GM19238 (cell line): Measurements from ENCODE around the gene CFAP69.

Experiments
- DNase-seq: peaks from one replicate; pipeline ENCODE4 v3.0.0; 2011; ENCODE audit warnings: low spot score; ENCODE audit not compliant: insufficient read length

CFAP69 gene

DNA sequence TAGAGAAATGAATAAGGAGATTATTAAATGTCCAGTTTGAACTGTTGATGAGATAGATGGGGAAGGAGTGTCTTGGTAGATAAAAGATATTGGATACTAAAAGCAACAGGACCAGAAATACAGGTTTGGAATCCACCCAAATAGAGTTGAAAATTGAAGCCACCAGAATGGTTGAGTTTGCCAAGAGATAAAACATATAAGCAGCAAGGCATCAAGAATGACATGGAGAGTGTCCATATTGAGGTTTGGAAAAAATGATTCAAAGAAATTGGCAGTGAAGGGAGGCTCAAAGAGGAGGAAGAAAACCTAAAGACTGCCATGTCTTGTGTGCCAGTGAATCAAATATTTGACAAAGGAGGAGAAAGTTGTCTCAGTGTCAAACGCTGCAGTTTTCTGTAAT, 24.2 kb downstream of the CFAP69 start:
- DNase-seq = no peak

DNA sequence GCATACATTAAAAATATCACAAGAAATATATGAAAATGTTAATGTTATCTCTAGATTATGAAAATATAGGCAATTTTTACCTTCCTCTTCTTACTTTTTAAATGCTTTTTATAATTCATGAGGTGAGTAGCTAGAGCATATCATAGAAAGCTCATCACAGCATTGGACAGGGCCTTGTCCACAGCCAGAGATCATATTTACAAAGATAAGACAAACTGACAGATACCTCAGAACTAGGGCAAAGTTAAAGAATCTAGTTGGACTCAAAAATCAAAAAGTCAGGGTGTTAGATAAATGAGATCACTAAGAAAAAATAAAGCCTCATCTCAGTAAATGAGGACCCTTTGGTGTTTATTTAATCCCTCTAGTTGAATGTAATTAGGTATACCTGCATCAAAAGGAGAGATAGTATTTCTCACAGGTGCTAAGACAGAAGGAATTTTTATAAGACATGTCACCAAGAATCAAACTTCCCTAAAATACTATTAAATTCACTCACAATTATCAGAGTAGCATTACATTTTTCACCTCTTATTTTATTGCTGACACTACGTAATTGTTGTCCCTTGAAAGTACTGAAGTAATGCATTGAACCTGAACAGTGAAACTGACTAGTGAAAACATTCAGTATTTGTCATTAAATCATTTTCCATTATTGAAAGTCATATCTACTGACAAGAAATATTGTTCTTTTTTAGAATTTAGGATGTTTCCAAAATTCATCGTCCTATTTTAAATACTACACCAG, 25.6 kb downstream of the CFAP69 start:
- DNase-seq = no peak

DNA sequence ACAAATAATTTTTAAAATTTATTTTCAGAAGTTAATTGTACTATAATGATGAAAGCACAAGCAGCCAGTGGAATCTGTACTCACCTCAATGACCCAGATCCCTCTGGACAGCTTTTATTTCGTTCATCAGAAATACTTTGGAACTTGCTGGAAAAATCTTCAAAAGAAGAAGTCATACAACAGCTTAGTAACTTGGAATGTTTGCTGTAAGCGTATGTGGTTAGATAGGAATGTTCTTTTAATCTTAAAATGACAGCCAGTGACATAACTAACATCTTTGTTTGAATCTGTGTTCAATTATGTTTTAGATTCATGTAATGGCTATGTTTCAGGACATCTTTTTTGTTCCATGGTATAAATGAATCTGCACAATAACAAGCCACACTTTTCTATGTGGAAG, 26.8 kb downstream of the CFAP69 start:
- no peak for DNase-seq

DNA sequence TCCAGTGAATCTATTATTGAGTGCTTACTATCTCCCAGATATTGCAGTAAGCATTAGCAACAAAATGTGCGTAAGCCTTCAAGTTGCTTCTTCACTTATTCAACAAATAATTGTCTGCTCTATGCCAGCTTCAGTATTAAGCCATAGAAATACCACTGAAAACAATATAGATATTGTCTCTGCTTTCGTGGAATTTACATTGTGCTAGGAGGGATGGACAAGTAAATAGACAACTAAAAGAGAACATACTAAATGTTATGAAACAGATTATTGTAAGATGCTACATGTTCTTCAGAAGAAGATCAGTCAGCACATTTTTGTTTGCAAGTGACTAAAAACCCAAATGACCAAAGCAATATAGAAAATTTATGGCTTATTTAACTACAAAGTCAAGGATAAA, 27.3 kb downstream of the CFAP69 start:
- no peak for DNase-seq

DNA sequence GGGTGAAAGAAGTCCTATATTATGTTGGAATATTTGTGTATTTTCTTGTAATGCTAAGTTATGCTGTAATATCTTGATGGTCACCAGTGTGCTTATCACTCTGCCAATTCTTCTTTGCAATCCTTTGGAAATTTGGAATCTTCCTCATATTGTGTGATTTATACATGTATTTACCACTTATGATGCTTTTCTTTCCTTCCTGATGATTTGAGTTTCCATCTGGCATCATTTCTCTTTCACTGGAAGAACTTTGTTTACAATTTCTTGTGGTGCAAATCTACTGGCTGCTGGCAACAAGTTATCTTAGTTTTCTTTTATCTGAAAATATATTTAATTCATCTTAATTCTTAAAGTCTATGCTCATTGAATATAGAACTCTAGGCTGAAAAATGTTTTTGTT, 29.2 kb downstream of the CFAP69 start:
- no peak for DNase-seq

DNA sequence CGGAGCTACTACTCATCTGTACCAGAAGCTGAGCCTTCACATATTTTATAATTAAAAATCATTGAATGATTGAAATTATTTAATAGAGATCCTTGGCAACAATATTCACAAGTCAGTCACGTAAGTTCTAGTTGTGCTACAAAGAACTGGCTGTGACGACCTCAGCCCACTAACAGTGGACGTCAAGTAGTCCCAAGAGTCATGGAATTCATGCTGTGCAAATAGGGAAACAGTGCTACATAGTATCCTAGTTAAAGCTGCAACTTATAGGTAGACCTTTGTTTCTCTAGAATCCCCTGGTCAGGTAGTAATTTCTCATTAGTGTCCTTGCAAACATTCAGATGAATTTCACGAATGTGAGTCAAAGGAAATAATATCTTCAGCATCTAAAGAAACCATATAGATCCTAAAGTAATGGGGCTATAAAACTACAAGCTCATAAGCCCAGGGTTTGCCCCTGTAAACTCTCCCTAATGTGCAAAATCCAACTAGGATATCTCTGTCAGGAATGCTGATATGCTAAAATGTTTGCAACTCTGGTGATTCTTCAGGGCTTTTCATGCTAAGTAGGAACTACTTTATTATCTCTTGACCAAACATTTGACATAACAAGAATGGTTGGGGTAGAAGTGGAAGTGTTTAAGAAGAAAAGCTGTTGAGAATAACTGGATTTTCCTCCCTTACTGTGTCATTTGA, 31.2 kb downstream of the CFAP69 start:
- no peak for DNase-seq

DNA sequence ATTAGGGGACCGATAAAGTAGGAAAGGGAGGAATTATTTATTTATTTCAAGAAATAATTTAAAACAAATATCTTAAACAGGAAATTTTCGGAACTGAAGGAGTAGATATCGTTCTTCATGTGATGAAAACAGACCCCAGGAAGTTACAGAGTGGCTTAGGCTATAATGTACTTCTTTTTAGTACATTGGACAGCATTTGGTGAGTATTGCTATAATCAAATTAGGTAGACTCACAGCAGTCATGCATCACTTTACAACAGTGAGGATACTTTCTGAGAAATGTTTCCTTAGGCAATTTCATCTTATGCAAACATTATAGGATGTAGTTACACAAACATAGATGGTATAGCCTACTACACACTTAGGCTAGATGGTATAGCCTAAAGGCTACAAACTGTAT, 43.2 kb downstream of the CFAP69 start:
- DNase-seq = no peak

DNA sequence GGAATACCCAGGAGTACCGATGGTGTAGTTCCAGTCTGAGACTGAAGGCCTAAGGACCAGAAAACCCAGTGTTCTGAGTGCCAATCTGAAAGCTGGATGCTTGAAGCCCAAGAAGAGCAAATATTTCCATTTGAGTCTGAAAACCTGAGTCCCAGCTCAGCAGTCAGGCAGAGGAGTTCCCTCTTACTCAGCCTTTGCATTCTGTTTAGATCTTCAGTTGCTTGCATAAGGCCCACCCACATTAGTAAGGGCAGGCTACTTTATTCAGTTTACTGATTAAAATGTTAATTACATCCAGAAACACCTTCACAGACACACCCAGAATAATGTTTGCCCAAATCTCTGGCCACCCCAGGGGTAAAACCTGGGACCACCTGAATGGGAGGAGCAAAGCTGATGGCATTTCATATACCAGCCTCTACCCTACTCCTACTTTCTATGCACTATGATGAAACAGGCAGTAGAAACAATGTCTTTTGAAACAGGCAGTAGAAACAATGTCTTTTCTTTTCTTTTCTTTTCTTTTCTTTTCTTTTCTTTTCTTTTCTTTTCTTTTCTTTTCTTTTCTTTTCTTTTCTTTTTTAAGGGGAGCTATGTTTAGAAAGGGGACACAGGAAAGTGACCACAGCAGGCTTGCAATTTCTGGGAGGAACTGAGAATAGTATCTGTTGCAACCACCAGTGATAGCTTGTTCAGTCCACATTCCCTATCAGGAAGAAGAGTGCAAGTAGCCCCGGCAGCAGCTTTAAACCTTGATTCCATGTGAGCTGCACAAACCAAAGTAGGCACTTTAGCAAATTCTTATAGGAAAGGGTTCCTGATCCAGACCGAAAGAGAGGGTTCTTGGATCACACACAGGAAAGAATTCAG, 45.5 kb downstream of the CFAP69 start:
- DNase-seq = no peak

DNA sequence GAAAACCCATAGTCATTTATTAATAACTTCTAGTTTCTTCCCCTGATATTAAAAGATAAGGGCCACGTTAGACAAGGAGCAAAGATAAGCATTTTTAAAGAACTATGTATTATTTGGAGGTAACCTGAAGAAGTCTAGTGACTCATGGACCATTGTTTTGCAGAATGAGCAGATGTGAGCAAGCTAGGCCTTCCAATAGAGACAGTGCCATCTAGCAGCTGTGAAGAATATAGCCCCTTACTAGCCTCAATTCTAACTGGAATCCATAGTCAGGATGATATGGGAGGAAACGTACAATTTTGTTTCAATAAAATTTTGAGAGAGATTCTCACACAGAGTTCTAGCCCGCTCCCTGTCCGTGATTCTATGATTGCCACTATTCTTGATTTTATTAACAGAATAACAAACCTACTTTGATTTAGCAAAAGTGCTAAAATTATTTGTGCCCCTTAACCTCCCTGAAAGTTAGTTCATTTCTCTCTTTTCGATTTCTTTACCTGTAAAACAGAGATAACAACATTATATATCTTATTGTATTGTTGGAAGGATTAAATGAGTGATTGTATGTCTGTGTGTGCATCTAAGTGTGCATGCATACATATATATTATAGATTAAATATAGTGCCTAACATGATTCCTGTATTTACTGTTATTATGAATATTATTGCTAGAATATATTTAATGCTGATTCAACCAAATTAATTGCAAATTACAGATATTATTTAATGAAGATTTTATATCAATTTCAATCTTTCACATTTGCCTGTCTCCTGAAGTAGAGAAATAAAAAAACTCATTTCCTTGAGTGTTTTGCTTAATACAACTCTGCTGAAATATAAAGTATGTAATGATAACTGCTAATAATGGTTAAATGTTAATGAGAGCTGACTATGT, 53.4 kb downstream of the CFAP69 start:
- DNase-seq = no peak

DNA sequence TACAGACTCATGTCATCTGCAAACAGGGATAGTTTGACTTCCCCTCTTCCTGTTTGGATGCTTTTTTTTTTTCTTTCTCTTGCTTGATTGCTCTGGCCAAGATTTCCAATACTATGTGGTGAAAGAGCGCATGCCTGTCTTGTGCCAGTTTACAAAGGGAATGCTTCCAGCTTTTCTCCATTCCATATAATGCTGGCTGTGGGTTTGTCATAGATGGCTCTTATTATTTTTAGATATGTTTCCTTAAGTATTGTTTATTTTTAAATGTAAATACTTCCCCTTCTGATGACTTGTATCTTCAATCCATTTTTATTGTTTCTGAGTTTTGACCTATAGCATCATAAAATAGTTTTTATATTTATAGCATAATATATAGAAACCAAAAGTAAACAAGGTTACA, 58.3 kb downstream of the CFAP69 start:
- DNase-seq = no peak

DNA sequence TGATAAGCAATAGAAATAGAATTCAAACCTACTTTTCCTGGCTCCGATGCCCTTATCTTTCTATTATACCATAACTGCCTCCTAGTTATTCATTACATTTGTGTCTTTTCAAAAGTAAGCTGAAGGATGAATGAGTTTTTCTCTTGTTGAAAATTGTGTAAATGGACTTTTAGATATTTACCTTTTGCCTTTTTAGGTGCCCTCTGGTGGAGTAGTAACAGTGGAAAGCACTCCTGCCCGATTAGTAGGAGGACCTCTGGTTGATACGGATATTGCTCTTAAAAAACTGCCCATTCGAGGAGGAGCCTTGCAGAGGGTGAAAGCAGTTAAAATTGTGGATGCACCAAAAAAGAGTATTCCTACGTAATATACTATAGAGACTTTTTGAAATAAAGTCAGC, 64.9 kb downstream of the CFAP69 start:
- DNase-seq = no peak

DNA sequence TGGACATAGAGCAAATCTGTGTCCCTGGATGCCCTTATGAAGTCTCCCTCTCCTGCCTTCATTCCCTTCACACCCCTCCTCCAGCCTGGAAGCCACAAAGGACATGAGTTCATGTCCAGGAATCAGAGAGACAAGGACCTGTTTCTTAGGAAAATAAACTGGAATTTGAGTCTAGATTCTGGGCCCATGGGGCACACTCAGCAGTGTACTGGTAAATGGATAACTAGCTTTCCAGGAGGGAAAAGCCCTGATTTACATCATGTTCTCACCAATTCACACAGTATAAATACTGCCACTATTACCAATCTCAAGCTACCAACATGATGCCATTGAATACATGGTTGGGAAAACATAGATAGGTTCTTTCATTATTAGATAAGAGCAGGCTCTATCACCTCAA, 66.2 kb downstream of the CFAP69 start:
- no peak for DNase-seq

DNA sequence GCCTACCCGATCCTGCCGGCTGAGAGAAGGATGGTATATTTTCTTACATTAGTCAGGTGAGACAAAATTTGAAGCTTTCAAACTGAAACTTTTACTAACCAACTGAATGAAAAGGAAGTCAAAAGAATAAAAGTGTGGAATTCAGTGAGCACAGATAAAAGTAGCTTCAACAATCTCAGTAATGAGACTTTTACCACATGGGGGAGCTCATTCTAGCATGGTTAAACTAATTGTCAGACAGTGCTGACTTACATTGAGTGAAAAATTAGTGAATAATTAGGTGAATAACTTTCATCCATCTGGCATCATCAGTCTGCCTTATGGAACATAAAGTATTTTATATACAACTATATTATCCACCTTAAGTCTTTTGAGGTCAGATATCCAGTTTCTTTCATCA, 67.8 kb downstream of the CFAP69 start:
- no peak for DNase-seq

DNA sequence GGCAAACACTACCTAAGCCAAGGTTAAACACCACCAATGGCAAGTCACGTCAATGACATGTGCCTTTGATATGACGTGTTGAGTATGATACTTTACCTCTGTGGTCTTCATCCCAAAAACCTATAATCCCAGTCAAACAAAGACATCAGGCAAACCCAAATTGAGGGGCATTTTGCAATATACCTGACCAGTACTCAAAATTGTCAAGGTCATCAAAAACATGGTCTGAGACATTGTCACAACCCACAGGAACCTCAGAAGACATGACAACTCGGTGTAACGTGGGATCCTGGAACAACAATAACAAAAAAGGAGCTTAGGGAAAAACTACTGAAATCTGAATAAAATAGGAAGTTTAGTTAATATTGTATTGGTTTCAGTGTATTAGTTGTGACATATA, 68.9 kb downstream of the CFAP69 start:
- DNase-seq = no peak

DNA sequence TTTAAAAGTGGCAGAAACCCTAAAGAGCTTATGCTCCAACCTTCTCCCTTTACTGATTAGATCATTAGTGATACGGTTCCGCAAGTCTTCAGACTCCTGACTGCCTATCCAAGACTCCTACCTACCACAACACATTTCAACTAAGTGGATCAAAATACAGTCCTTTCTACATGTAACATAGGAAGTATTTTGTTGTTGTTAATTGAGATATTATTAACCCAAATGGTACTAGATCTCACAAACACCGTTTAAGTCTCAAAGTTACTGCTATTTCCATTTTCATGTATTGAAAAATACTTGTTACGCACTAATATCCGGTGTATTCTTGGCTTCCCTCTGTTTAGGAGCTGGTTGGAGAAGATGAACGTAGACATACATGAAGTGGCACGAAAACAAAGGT, 75.0 kb downstream of the CFAP69 start:
- no peak for DNase-seq

DNA sequence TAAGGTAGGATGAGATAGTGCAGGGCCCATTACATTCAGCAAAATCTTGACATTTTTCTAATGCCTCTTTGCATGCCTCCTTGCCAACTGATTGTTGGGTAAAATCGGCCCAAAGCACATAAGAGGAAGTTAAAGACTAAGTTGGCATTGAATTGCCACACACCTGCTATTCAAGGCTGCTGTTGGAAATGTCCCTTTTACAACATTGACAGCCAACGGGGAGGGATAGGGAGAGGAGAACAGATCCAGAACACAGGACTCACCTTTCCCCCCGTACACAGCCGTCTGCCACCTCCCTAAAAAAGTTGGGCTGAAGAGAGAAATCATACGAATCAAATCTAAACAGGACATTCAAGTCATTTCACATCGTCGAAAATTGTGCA, 75.4 kb downstream of the CFAP69 start:
- no peak for DNase-seq

DNA sequence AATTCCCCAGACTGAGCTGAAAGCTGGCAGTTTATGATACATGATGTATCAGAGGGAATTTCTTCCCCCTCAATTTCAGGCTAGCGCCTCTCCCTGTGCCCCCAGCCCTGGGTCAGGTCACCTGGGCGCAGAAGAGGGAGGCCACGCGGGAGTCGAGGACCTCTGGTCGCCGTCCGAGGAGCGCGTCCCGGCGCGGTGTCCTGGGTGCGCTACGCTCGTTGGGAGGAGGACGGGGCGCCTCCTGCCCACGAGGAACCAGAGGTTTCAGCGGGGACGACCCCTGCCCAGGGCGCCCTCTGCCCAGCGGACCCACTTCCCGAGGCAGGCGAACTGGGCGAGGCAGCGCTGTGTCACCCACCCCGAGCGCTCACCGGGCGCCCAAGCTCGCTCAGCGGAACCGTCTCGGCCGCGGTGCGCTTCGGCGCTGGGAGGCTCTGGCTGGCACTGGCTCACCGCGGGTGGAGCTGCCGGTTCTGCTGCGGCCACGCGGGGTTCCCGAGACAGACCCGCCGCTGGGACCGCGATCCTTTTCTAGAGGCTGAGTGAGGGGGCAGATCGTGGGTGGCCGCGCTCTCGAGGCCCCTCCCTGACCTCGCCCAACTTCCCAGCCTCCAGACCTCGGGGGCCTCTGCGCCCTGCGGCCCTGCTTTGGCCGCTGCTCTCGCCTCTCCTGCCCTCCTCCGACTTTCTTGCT, 76.0 kb downstream of the CFAP69 start, which contains the start of gene FAM237B:
Gene FAM237B (minus strand): TSS at position 504 of the 694 bp plus-strand sequence. CDS start 1,556 bp downstream, outside the sequence.
- DNase-seq = no peak

DNA sequence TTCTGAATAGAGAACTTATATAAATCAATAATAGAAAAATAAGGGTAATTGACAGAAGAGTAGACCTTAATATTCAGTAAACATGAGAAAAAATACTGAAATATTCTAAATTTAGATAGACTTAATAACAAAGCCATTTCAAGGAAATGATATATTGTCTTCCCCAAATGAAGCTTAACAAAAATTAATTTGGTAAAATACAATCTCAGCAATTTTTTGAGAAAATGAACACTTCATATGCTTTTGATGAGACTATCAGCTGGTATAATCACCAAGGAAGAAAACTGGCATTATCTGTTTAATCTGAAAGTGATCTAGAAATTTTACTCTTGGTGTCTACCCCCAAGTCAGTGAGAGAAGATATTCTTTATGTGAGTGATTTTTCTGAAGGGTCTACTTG, 77.9 kb downstream of the CFAP69 start:
- no peak for DNase-seq

DNA sequence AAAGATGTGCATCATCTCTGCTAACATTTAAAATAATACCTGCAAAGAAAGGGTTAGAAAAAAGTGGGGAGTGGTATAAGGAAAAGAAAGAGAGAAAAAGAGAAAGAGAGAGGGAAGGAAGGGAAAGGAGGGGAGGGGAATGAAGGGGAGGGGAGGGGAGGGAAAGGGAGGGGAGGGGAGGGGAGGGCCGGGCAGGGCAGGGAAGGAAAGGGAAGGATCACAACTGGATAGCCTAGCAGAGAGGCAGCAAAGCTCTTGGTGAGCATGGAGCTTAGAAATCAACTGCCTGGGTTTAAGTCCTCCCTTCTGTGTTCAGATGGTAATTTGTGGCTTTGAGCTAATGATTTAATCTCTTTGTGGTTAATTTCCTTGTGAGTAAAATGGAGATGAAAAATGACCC, 81.5 kb downstream of the CFAP69 start:
- DNase-seq = no peak

DNA sequence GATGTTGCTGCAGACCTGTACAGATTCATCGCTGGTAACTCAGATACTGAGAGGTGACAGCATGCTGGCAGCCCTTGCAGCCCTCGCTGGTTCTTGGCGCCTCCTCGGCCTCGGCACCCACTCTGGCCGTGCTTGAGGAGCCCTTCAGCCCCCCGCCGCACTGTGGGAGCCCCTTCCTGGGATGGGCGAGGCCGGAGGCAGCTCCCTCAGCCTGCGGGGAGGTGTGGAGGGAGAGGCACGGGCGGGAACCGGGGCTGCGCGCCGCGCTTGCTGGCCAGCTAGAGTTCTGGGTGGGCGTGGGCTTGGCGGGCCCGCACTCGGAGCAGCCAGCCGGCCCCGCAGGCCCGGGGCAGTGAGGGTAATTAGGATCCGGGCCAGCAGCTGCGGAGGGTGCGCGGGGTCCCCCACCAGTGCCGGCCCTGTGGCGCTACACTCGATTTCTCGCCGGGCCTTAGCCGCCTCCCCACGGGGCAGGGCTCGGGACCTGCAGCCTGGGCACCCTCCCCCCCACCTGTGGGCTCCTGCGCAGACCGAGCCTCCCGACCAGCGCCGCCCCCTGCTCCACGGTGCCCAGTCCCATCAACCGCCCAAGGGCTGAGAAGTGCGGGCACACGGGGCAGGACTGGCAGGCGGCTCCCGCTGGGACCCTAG, 89.3 kb downstream of the CFAP69 start:
- no peak for DNase-seq
